KOPT-K1 (cell line): Measurements from ENCODE around the gene BMPR1B.
A peak's percentile ranks its signal among the peaks of the same experiment; 100 is the strongest.

ENCODE experiments used
- H3K27ac ChIP-seq: fragments of 200-600 bp; sonication (generic); 2 replicates; pipeline ENCODE4 v1.5.1; 2016; ENCODE audit warnings: antibody characterized with exemption, mild to moderate bottlenecking, low read depth, low read length; ENCODE audit not compliant: poor library complexity, severe bottlenecking
- H3K36me3 ChIP-seq: fragments of 200-600 bp; sonication (generic); 2 replicates; pipeline ENCODE4 v1.5.1; 2017; ENCODE audit warnings: antibody characterized with exemption, mild to moderate bottlenecking, low read length, moderate library complexity; ENCODE audit not compliant: insufficient read depth
- H3K9me3 ChIP-seq: fragments of 200-600 bp; sonication (generic); 2 replicates; pipeline ENCODE4 v1.5.1; 2017; ENCODE audit warnings: antibody characterized with exemption, low read length, mild to moderate bottlenecking; ENCODE audit not compliant: insufficient read depth, poor library complexity, severe bottlenecking

The BMPR1B gene

DNA sequence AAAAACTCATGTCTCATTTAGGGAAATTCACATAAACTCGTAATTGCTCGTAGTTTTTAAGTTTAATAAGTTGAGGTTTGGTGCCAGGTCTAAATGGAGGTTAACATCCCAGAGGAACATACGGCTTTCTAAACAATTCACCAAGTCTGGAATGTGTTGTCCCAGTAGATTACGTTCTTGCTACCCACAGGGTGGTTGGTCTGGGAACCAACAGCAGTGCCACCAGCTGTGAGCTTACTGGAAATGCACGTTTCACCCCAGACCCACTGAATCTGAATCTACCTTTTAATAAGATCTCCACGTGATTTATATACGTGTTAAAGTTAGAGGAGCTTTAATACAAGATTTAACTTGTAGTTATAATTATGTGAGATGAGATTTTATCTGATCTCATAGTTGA lies 134.3 kb downstream of the BMPR1B start:
- Histone ChIP-seq H3K27ac (no peak overlapping the region), H3K9me3 (no peaks in the 10 kb centered on the region), H3K36me3 (no peaks in the 10 kb centered on the region)

DNA sequence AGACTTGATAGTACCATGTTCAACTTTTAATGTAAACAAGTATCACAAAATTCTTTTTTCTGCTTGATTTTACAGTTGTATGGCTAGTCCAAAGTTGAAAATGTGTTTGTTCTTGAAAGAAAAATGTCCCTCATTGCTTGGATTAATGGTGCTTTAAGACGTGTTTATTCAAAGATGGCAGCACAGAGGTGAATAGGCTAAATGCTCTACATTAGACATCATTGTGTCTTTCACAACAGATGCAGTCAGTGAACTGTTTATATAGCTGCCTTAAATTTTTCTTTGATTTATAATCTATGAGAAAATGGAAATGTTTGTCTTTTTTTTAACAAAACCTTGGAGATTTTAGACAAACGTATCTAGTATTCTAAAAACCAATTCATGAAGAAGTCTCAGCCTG lies 137.3 kb downstream of the BMPR1B start:
- Histone ChIP-seq H3K36me3 (no peaks in the 10 kb centered on the region), H3K9me3 (no peaks in the 10 kb centered on the region), H3K27ac (no peak overlapping the region)

DNA sequence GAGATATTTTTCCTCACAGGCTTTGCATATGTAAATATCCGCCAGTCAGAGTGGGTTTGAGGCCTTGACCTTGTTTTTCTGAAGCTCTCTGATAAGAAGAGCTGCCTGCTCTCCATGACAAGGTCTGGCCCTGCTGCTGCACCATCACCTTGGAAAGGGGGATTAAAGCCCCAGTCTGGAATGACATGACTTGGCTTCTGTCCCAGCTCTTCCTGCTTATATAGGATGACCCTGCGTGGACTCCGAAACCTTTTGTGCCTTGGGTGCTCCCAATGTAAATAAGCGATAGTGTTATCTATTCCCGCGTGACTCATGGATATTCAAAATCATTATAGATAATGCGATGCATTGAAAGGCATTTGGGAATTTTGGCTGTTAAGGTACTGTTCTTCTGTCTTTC lies 139.3 kb downstream of the BMPR1B start:
- H3K36me3 ChIP-seq: no peaks in the 10 kb centered on the region
- H3K9me3 ChIP-seq: no peaks in the 10 kb centered on the region
- no peak overlapping the region for H3K27ac ChIP-seq

DNA sequence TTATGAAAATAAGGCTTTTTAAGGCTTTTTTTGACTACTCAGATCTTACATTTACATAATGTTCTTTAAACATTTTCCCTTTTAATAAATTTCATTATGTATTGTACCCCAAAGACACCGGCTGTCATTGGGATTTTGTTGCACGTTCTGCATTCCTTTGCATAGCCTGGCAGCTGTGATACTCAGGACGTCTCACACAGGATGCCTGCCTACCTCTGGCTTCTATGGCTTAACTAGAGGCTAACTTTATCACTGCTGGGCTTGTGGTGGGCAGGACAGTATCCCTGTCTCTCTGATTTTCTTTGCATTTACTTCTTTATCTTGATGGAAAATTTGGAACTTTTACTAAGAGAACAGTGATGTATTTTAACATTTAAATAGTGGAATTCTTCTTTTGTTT lies 147.8 kb downstream of the BMPR1B start:
- Histone ChIP-seq H3K27ac (no peak overlapping the region), H3K36me3 (no peaks in the 10 kb centered on the region), H3K9me3 (no peaks in the 10 kb centered on the region)

DNA sequence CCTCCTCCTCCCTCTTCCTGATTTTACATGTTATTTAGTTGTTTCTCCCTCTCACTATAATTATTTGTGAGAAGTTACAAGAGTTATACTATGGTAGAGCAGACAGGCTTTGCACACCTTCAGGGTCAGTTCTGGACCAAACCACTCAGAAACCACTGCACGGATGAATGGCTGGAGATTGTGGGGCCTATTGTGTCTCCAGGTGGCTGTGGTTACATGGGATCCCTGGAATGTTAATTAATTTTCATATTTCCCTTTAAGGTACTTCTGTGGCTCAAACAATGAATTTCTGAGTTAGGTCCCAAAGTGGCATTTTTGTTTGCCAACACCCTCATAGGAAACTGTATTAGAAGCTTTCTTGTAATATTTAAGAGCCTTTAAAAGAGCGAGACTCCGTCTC lies 151.9 kb downstream of the BMPR1B start:
- Histone ChIP-seq H3K9me3 (no peaks in the 10 kb centered on the region), H3K36me3 (no peaks in the 10 kb centered on the region)

DNA sequence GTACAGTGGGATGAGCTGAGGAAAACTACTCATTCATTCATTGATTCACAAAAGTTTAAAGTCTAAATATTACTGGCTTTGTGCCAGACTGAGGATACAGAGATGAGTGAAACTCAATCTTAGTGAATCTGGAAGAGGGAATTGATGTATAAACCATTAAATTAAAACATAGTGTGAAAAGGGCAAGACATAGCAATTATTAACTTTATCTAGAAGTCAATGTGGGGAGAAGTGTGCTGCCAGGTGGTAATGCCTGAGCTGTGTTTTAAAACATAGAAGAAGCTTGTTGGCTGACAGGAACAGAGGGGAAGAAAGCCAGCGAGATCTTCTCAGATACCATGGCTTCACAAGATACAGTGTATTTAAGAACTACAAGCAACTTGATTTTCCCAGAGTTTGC lies 153.4 kb downstream of the BMPR1B start:
- no peaks in the 10 kb centered on the region for H3K36me3 ChIP-seq
- peaks cover 3% of the 10 kb centered on the region for H3K9me3 ChIP-seq
- no peak overlapping the region for H3K27ac ChIP-seq

More for the DNA sequence above, 151.9 kb downstream of the BMPR1B start:
- H3K27ac ChIP-seq: no peak overlapping the region

DNA sequence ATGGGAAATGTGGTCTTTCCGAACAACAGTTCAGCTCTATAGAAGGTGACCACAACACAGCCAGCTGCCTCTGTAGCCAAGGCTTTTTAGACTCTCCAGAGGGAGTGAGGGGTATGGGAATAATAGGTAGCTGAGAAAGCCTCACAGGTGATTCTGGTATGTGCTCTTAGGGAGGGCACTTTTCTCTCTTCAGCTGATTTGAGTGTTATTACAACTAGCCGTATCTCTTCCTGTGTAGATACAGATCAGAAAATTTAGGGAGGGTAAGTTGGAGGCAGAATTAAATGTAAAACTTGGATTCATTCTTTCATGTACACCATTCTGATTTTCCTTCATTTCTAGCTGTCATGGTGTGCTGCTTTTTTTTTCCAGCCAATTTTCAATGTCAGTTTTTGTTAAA lies 154.9 kb downstream of the BMPR1B start:
- Histone ChIP-seq H3K27ac (no peak overlapping the region), H3K36me3 (no peaks in the 10 kb centered on the region), H3K9me3 (peaks cover 14% of the 10 kb centered on the region)

DNA sequence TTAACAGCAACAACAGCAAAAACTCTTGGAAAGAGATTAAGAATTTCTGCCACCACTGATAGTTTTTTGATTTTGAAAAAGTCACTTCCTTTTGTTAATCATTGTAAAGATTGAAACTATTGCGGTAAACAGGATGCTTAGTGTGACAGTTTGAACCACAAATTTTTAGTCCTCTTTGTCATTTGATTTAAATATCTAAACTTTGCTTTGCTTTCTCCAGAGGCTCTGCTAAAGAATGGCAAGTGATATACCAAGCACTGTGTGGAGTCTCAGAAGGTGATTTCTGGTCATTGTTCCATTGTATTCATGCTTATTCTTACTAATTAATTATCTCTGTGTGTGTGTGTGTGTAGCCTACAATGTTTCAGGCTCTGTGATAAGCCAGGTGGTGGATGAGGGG lies 155.6 kb downstream of the BMPR1B start:
- Histone ChIP-seq H3K9me3 (peaks cover 14% of the 10 kb centered on the region), H3K36me3 (no peaks in the 10 kb centered on the region), H3K27ac (peak overlapping the region; percentile 35)

DNA sequence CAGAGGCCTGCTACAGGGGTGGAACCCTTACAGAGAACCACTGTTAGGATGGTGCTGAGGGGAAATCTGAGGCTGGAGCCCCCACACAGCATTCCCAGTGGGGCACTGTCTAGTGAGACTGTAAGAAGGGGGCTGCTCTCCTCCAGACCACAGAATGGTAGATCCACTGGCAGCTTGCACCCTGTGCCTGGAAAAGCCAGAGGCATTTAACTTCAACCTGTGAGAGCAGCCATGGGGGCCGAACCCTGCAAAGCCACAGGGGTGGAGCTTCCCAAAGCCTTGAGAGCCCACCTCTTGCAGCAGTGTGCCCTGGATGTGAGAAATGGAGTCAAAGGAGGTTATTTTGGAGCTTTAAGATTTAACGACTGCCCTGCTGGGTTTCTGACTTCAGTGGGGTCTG lies 159.4 kb downstream of the BMPR1B start:
- H3K36me3 ChIP-seq: no peaks in the 10 kb centered on the region
- peaks cover 14% of the 10 kb centered on the region for H3K9me3 ChIP-seq
- H3K27ac ChIP-seq: no peak overlapping the region

DNA sequence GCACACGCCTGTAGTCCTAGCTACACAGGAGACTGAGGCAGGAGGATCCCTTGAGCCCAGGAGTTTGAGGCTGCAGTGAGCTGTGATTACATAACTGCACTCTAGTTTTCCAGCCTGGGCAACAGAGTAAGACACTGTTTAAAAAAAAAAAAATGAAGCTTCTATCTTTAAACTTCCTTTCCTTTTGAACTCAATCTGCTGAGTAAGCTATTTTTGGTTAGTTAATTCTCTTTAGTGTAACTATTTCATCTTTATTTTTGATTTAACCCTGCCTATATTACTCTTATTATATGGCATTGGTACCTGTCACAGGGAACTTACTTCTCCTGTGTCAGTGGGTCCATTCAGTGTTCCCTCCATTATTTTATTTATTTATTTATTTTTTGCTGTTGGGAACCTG lies 160.8 kb downstream of the BMPR1B start:
- Histone ChIP-seq H3K36me3 (no peaks in the 10 kb centered on the region), H3K27ac (no peak overlapping the region), H3K9me3 (peaks cover 14% of the 10 kb centered on the region)

DNA sequence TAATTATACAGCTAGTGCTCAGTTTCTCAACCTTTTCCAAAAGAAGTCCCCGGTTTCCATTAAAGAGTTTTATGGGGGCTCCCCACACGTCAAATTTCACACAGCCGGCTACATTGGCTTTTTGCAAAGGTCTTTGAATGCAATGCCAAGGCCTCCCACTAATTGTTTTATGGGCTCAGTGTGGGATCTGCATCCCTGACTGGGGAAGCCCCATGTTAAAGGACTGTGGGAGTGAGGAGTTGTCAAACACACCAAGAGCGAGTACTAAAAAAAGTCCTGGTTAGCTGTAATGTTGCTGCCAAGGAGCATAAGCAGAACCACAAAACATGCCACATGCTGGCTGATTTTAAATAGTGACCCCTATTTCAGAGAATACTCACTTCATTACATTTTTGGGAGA lies 162.6 kb downstream of the BMPR1B start:
- peaks cover 14% of the 10 kb centered on the region for H3K9me3 ChIP-seq
- H3K27ac ChIP-seq: no peak overlapping the region
- H3K36me3 ChIP-seq: no peaks in the 10 kb centered on the region

DNA sequence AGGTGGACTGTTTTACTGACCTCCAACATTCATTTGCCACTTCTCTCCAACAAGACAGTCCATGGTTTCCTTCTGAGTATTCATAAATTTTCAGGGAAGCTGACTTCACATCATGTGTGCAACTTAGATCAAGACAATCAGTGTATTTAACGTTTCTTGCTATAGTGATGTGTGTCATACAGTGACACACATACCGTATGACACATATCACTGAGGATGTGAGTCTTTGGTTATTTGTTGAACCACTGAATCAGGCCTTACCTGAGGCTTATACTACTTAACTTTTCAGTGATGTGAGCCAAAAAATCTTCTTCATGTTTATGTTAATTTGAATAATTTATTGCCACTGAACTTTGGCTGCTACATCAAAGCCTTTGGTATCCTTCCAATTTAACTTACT lies 166.8 kb downstream of the BMPR1B start:
- Histone ChIP-seq H3K36me3 (no peaks in the 10 kb centered on the region), H3K27ac (no peak overlapping the region), H3K9me3 (no peaks in the 10 kb centered on the region)

DNA sequence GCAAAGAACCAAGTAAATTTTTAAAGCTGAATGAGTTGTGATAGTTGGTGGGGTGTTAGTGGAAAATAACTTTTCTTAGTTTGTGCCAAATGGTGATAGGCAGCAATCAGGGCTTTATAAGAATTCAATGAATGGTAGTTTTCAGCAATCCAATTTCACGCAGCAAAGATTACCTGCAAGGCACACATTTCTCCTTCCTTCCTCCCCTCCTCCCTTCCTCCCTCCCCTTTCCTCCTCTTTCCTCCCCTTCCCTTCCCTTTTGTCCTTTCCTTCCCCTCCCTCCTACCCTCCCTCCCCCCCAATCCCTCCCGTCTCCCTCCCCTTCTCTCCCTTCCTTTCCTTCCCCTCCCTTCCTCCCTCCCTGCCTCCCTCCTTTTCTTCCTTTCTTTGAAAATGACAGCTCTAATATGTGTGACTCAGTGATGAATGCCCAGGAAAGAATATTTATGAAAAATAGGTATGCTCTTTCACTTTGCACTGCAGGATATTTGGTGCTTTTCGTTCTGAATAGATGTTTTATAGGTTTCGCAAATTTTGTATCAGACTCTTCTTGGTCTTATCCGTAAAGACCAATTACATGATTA lies 168.1 kb downstream of the BMPR1B start:
- Histone ChIP-seq H3K9me3 (no peaks in the 10 kb centered on the region), H3K27ac (no peak overlapping the region), H3K36me3 (no peaks in the 10 kb centered on the region)

DNA sequence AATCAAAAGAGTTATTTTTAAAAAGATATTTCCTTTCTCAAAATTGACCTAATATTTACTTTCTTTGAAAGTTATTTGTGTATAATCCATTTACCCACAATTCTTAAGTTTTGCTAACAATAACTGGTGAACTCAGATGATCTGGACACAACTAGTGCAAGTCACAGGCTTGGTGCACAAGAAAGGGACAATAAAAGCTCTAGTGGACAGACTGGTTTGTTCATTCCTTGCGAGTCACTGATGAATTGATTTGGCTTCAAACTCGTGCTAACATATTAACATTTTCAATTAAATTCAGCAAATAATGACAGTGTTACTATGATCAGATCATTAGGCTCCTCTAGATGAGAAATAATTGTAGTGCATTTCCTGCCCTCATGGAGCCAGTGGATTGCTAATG lies 169.2 kb downstream of the BMPR1B start:
- Histone ChIP-seq H3K9me3 (no peaks in the 10 kb centered on the region), H3K27ac (no peak overlapping the region), H3K36me3 (no peaks in the 10 kb centered on the region)

DNA sequence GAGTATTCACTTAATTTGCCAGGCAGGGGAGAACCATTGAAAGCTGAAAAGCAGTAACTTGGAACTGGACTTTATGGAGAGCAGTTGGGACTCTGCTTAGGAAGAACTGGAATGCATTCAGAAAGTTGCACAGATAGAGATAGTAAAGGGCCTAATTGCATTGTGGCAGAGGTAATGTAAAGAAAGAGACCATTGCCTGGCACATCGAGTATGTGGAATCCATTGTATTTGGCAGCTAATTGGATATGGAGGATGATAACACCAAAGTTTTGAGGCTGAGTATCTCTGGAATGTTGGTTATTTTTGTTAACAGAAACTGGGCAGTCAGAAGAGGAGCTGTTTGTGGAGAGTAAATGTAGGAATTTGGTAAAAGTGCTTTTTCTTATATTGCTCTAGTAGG lies 169.9 kb downstream of the BMPR1B start:
- no peaks in the 10 kb centered on the region for H3K9me3 ChIP-seq
- no peaks in the 10 kb centered on the region for H3K36me3 ChIP-seq
- H3K27ac ChIP-seq: no peak overlapping the region

DNA sequence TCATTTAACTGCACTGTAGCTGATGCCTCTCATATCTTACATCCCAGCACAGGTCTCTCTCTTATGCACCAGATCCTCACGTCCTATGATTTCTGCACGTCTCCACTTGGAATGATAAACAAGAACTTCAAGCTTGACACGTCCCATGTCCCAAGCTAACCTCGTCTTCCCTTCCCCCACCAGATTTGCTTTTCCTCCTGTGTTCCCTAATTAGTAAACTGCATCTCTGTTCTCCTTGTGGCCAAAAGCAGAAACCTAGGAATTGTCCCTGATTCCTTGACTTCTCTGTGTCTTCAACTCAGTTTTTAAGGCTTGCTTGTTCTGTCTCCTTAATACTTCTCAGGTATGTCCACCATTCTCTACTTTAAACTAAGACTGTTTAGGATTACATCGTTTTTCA lies 171.9 kb downstream of the BMPR1B start:
- no peaks in the 10 kb centered on the region for H3K36me3 ChIP-seq
- no peaks in the 10 kb centered on the region for H3K9me3 ChIP-seq
- H3K27ac ChIP-seq: no peak overlapping the region

DNA sequence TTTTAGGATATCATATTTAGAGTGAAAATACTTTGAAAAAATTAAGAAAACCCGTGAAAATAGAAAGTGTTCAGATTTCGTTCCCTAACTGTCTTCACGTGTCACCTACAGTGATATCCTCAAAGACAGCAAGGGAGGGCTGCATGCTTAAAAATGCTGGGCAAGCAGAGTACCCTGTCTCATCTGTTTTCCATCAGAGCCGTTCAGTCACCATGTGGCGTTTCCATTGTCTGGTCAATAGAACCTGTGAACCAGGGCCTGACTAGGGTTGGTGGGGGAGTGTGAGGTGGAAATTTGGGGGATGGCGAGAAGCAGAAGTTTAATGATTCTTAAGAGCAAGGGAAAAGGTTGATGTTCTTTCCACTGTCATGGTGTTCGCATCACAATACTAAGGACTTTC lies 173.9 kb downstream of the BMPR1B start:
- Histone ChIP-seq H3K27ac (no peak overlapping the region), H3K9me3 (no peaks in the 10 kb centered on the region), H3K36me3 (no peaks in the 10 kb centered on the region)
